Activated CD8-positive, alpha-beta memory T cell treated with anti-CD3 and anti-CD28 coated beads for 24 hours (primary cell): Measurements from ENCODE around the gene WDR53.
"Not testable (repeated sequence)": the region's sequence is repeated elsewhere in the genome, so short reads cannot be mapped to it uniquely, and the experiment has no call there.

Experiments
- DNase-seq: peaks from one replicate; pipeline ENCODE4 v3.0.0-alpha.2; 2020

WDR53 gene

GRCh38 chr3:196568246-196569002, at the start of gene WDR53, which contains the start of gene FBXO45:
Gene WDR53 (minus strand): TSS chr3:196568554. CDS start chr3:196561475, 7,079 bp downstream.
Gene FBXO45 (plus strand): TSS chr3:196568660. CDS start chr3:196568985, 325 bp downstream.
- DNase-seq: peak; percentile 96

GRCh38 chr3:196617256-196617655, 48.9 kb upstream of the WDR53 start:
- no peak for DNase-seq

GRCh38 chr3:196615234-196615633, 46.9 kb upstream of the WDR53 start:
- not testable (repeated sequence) for DNase-seq

DNA sequence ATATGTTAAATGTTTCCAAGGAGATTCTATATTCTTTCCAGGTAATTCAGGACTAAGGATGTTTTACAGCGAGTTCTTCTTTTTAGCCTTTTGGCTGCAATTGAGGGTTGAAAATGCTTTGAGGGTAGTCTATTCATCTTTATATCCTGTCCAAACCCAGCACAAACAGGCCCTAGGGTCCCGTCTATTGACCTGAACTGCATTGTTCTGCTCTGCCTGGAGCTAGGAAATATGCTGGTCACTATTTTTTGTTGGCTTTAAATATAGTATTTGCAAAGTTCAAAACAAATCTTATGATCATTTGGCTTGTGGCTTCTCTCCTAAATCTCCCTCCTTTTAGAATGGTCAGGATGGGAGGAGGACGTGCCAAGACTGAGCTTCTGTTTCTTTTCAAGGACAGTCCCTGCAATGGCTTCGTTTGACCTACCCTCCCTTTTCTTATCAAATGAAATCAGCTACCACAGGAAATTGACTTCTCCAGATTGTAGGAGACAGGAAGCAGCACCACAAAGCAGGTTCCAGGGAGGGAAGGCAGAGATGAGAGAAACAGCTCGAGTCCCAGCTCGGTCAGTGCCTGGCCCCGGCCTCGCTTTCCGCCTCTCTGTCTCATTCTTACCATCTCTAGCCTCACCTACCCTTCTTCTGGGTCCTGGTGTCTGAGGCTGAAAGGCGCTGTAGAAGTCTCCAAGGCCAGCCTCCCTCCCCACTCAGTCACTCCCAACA, 43.6 kb upstream of the WDR53 start:
- no peak for DNase-seq

GRCh38 chr3:196609805-196610515, 41.6 kb upstream of the WDR53 start:
- peak; percentile 60 for DNase-seq

- peak; percentile 99 for DNase-seq
These were observed 41.0 kb upstream of the WDR53 start for GRCh38 chr3:196609343-196609775.

DNA sequence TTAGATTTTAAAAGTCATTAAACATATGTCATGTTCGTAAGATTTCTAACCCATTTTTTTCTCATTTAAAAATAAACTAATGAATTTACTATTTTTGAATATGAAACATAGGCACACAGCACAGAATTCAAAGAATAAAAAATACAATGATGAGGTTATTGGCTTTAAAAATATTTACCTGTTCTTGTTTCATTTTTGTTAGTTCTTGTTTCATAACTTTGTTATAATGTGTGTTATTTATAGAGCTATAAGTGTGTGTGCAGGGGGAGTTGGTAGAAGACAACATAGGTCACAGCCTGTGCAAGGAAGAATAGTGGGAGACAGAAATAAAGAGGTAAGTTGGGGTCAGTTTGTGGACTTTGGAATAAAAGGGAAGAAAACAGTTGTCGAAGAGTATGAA, 40.3 kb upstream of the WDR53 start:
- no peak for DNase-seq

GRCh38 chr3:196604548-196604947, 36.2 kb upstream of the WDR53 start:
- peak; percentile 59 for DNase-seq

DNA sequence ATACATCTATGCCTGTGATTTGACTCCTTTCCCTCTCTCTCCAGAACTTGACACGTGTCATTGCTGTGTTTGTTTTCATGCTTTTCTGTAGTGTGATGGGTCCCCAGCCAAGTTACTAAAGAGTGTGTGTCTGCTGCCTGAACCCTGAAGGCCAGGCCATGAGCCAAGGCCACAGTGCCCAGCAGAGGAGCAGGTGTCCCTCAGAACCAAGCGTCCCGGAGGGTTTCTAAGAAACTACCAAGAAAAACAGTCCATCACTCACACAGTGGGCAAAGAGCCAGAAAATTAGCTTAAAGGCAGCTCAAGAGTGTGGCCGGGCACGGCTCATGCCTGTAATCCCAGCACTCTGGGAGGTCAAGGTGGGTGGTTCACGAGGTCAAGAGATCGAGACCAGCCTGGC, 35.3 kb upstream of the WDR53 start:
- DNase-seq: peak; percentile 40

GRCh38 chr3:196602673-196603072, 34.3 kb upstream of the WDR53 start:
- DNase-seq: no peak

GRCh38 chr3:196600359-196600758, 32.0 kb upstream of the WDR53 start:
- DNase-seq: peak; percentile 38

- no peak for DNase-seq
These were observed 31.4 kb upstream of the WDR53 start for GRCh38 chr3:196599734-196600128.

DNA sequence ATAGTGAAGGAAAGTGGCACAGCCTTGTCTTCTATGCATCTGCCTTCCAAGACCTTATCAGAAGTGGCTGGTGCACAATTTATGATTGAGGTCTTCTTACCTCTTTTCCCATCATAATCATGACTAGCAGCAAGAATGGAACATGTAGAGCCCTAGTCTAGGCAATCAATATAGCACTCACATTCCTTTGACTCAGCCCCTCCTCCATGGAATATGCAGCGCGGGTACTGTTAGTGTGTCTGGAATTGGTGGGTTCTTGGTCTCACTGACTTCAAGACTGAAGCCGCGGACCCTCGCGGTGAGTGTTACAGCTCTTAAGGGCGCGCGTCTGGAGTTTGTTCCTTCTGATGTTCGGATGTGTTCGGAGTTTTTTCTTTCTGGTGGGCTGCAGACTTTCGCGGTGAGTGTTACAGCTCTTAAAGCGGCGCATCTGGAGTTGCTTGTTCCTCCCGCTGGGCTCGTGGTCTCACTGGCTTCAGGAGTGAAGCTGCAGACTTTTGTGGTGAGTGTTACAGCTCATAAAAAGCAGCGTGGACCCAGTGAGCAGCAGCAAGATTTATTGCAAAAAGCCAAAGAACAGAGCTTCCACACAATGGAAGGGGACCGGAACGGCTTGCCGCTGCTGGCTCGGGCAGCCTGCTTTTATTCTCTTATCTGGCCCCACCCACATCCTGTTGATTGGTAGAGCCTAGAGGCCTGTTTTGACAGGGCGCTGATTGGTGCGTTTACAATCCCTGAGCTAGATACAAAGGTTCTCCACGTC, 29.8 kb upstream of the WDR53 start:
- DNase-seq: peak; percentile 60

DNA sequence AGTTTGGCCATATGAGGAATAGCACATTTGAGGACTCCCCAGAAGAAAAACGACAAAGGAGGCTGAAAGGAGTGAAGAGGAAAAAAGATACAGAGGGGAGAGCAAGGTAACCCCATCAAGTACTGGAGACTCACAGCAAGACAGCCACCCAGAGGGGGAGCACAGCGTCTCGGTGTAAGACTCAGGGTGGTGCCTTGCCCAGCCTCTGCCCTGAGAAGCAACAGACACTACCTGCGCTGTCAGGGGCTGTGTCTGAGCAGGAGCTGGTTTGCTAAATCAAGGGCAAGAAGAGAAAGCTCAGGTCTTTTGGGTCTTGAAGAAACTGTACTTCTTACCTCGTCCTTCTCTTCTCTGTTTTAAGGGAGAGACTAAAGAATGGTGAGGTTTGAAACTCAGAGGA, 28.0 kb upstream of the WDR53 start:
- no peak for DNase-seq

DNA sequence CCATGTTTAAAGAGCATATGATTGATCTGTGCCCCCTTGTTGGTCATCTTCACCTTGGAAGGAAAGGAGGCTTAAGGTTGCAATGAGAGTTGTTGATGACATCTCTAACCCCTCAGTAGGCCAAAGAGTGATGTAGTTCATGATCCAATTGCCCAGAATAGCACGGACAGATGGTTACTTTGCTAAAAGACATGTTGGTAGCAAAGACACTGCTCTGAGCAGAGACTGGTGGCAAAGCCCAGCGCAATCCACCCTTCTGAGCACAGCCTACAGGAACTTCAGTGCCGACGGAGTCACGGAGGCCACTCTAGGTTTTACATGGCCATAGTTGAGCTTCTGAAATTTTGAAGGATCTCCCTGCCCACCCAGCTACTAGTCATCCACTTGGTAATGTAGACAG, 21.9 kb upstream of the WDR53 start:
- DNase-seq: no peak

GRCh38 chr3:196585044-196585757, 16.8 kb upstream of the WDR53 start:
- no peak for DNase-seq

DNA sequence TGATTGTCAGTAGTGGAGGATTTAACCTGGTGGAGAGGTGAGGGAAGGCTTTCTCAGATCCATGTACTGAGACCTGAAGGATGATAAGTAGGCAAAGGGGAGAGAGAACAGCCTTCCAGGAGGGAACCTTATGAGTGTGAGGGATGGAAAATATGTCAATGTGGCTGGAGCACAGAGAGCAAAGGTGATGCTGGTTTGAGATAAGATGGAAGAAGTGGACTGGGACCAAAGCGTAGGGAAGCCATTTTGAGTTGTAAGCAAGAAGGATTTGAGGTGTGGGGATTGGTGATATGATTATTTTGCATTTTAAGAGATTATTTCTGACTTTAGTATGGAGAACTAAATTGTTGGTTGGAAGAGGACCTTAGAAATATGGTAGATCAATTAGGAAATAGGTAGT, 4.0 kb upstream of the WDR53 start:
- no peak for DNase-seq

GRCh38 chr3:196570332-196570731, 2.0 kb upstream of the WDR53 start:
- not testable (repeated sequence) for DNase-seq

DNA sequence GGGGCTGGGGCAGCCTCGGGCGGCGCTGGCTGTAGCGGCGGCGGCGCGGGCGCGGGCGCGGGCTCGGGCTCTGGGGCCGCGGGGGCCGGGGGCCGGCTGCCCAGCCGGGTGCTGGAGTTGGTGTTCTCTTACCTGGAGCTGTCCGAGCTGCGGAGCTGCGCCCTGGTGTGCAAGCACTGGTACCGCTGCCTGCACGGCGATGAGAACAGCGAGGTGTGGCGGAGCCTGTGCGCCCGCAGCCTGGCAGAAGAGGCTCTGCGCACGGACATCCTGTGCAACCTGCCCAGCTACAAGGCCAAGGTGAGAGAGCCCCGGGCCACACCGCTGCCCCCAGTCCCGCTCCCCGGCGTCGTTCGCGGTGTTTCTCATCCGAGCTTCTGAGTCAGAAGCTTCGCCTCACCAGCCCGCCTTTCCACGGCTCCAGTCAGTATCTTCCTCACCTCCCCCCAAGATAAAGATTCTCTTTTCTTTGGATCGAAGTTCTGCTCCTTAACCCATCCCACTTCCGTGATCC, 706 bp upstream of the WDR53 start:
- DNase-seq: no peak

- DNase-seq: no peak
These were observed 4.6 kb downstream of the WDR53 start for GRCh38 chr3:196563721-196564225.

- DNase-seq: no peak
These were observed 8.5 kb downstream of the WDR53 start for GRCh38 chr3:196559826-196560225.

DNA sequence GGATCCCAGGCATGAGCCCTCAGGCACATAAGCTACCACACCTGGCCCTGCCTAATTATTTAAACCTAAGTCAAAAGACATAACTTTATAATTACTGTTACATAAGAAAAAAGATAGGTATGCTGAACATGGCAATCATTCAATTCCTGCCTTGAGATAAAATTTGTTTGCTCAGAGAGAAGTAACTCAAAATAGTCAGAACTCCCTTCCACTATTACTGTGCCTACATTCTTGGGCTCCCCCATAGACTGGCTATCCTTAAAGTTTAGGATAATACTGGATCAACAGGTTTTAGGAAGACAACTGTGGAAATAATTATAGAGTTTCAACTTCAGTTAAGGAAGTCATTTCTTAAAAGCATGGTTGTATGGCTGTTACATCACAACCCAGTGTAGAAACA, 9.9 kb downstream of the WDR53 start:
- DNase-seq: no peak
